WTC11 (cell line): ENCODE measurements around the gene TIMM13.

ENCODE experiments used
- RELA ChIP-seq: sonication (generic); formaldehyde crosslinking; IDR thresholded peaks from 2 replicates; pipeline ENCODE4 v1.8.1; 2022; ENCODE audit warnings: missing genetic modification reagents, mild to moderate bottlenecking, borderline replicate concordance
- TEAD4 ChIP-seq: sonication (generic); formaldehyde crosslinking; IDR thresholded peaks from 2 replicates; pipeline ENCODE4 v1.8.0; 2022; ENCODE audit warnings: mild to moderate bottlenecking, missing genetic modification reagents
- TF ChIP-seq, protein P1 (sequence below): fragments of 200-600 bp; IDR thresholded peaks from 2 replicates; pipeline ENCODE4 v1.8.0; 2022; ENCODE audit warnings: antibody characterized with exemption
- TF ChIP-seq, protein P2 (sequence below): sonication (generic); formaldehyde crosslinking; IDR thresholded peaks from 2 replicates; pipeline ENCODE4 v1.8.0; 2023; ENCODE audit warnings: missing genetic modification reagents, mild to moderate bottlenecking, borderline replicate concordance

DNA sequence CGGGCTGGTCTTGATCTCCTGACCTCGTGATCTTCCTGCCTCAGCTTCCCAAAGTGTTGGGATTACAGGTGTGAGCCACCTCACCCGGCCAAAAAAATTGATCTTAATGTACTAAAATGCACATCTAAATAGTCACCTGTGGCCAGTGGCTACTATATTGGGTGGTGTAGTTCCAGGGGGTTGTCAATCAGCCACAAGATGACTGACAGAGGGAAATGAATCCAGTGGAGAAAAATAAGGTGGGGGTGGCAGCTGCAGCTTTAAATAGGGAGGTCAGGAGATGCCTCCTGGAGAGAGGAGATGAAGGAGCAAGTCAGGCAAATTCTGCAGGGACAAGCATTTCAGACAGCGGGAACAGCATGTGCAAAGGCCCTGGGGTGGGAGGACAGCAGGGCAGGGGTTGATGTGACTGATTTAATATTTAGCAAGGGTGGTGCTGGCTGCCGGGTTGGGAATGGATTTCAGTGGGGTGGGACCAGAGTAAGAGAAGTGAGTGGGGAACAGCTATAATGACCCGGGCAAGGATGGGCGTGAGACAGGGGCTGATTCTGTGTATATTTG is 18.0 kb downstream of the TIMM13 start:
- TF ChIP-seq, protein P1, sequence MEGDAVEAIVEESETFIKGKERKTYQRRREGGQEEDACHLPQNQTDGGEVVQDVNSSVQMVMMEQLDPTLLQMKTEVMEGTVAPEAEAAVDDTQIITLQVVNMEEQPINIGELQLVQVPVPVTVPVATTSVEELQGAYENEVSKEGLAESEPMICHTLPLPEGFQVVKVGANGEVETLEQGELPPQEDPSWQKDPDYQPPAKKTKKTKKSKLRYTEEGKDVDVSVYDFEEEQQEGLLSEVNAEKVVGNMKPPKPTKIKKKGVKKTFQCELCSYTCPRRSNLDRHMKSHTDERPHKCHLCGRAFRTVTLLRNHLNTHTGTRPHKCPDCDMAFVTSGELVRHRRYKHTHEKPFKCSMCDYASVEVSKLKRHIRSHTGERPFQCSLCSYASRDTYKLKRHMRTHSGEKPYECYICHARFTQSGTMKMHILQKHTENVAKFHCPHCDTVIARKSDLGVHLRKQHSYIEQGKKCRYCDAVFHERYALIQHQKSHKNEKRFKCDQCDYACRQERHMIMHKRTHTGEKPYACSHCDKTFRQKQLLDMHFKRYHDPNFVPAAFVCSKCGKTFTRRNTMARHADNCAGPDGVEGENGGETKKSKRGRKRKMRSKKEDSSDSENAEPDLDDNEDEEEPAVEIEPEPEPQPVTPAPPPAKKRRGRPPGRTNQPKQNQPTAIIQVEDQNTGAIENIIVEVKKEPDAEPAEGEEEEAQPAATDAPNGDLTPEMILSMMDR, result no peak
- TF ChIP-seq RELA (CRISPR knock-in tag), result no peak
- TF ChIP-seq, protein P2, sequence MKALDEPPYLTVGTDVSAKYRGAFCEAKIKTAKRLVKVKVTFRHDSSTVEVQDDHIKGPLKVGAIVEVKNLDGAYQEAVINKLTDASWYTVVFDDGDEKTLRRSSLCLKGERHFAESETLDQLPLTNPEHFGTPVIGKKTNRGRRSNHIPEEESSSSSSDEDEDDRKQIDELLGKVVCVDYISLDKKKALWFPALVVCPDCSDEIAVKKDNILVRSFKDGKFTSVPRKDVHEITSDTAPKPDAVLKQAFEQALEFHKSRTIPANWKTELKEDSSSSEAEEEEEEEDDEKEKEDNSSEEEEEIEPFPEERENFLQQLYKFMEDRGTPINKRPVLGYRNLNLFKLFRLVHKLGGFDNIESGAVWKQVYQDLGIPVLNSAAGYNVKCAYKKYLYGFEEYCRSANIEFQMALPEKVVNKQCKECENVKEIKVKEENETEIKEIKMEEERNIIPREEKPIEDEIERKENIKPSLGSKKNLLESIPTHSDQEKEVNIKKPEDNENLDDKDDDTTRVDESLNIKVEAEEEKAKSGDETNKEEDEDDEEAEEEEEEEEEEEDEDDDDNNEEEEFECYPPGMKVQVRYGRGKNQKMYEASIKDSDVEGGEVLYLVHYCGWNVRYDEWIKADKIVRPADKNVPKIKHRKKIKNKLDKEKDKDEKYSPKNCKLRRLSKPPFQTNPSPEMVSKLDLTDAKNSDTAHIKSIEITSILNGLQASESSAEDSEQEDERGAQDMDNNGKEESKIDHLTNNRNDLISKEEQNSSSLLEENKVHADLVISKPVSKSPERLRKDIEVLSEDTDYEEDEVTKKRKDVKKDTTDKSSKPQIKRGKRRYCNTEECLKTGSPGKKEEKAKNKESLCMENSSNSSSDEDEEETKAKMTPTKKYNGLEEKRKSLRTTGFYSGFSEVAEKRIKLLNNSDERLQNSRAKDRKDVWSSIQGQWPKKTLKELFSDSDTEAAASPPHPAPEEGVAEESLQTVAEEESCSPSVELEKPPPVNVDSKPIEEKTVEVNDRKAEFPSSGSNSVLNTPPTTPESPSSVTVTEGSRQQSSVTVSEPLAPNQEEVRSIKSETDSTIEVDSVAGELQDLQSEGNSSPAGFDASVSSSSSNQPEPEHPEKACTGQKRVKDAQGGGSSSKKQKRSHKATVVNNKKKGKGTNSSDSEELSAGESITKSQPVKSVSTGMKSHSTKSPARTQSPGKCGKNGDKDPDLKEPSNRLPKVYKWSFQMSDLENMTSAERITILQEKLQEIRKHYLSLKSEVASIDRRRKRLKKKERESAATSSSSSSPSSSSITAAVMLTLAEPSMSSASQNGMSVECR (CRISPR knock-in tag), result no peak
- TF ChIP-seq TEAD4 (CRISPR knock-in tag), result no peak
